GM21723 (cell line): ENCODE data around the gene PCID2.

Experiments
- ATAC-seq: cut with Tn5 transposase; IDR thresholded peaks from one replicate; pipeline ENCODE4 v1.9.1; 2021; ENCODE audit warnings: mild to moderate bottlenecking, moderate library complexity; ENCODE audit not compliant: unreplicated experiment

PCID2 gene

GRCh38 chr13:113220141-113220598 lies 11.7 kb upstream of the PCID2 start:
- no peak for ATAC-seq

- no peak for ATAC-seq
Observed at GRCh38 chr13:113219256-113219940, 10.9 kb upstream of the PCID2 start.

- no peak for ATAC-seq
Observed at GRCh38 chr13:113218586-113218985, 10.1 kb upstream of the PCID2 start.

- no peak for ATAC-seq
Observed at GRCh38 chr13:113216254-113217048, 8.0 kb upstream of the PCID2 start.

GRCh38 chr13:113211774-113212173 lies 3.3 kb upstream of the PCID2 start:
- ATAC-seq = no peak

- ATAC-seq = no peak
Observed at GRCh38 chr13:113210833-113211232, 2.4 kb upstream of the PCID2 start.

GRCh38 chr13:113209759-113210421 lies 1.4 kb upstream of the PCID2 start:
- peak; percentile 39 for ATAC-seq

- ATAC-seq = peak; percentile 52
Observed at GRCh38 chr13:113209336-113209758, 878 bp upstream of the PCID2 start, which contains the start of gene CUL4A. CUL4A (plus strand) TSS chr13:113209613; CDS start chr13:113209628, 15 bp downstream.

- ATAC-seq = peak; percentile 20
Observed at GRCh38 chr13:113207890-113208420, 514 bp downstream of the PCID2 start.

- no peak for ATAC-seq
Observed at GRCh38 chr13:113207460-113207859, 1.0 kb downstream of the PCID2 start.

GRCh38 chr13:113205428-113205931 lies 3.0 kb downstream of the PCID2 start:
- no peak for ATAC-seq

- ATAC-seq = no peak
Observed at GRCh38 chr13:113204378-113204734, 4.1 kb downstream of the PCID2 start.

- ATAC-seq = no peak
Observed at GRCh38 chr13:113203507-113204377, 4.7 kb downstream of the PCID2 start.

GRCh38 chr13:113202912-113203311 lies 5.6 kb downstream of the PCID2 start:
- ATAC-seq = no peak

GRCh38 chr13:113201815-113202214 lies 6.7 kb downstream of the PCID2 start:
- no peak for ATAC-seq

- ATAC-seq = no peak
Observed at GRCh38 chr13:113196970-113197737, 11.3 kb downstream of the PCID2 start.

- ATAC-seq = no peak
Observed at GRCh38 chr13:113195360-113195759, 13.1 kb downstream of the PCID2 start.

- no peak for ATAC-seq
Observed at GRCh38 chr13:113192902-113193301, 15.6 kb downstream of the PCID2 start.

- ATAC-seq = no peak
Observed at GRCh38 chr13:113192279-113192678, 16.2 kb downstream of the PCID2 start.
